GM10847 (cell line): Measurements from ENCODE around the gene PRKAA1.

Experiments
- POLR2A ChIP-seq: IDR thresholded peaks from 2 replicates; pipeline ENCODE4 v1.6.1; 2011; ENCODE audit not compliant: insufficient read length; ENCODE audit errors: extremely low read depth

The PRKAA1 gene

DNA sequence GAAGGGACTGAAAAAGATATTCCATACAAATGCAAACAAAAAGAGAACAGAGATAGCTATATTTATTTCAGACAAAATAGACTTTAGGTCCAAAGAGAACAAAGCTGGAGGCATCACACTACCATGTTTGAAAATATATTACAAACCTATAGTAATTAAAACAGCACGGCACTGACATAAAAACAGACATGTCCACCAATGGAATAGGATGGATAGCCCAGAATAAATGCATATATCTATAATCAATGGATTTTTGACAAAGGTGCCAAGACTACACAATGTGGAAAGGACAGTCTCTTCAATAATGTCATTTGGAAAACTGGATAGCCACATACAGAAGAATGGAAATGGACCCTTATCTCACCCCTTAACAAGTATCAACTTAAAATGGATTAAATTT, 10.2 kb downstream of the PRKAA1 start:
- TF ChIP-seq POLR2A, result no peak

GRCh38 chr5:40784916-40785315, 13.3 kb downstream of the PRKAA1 start:
- TF ChIP-seq POLR2A, result no peak

DNA sequence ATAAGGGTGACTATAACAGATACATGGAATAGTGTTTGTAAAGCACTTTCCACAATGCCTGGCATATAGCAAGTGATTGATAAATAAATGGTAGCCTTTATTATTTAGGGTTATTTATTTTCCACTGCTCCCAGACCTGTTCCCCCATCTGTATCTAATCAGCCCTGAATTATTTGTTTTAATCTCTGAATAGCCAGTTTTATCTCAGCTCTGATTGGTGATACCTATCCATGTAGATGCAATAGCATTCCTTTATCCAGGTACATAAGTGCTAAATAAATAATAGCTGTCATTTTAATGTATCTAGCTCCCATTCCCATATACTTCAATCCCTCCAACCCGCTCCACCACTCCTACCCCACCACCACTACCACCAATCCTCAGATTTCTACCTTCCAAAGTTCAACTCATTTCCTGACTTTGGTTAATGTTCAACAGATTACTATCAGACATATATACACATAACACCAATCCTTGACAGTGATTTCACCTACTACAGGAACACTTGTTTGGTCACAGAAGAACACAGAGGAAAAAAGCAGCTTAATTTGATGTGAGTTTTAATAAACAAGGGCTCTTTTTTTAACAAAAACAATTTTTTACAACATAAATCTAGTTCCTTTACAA, 14.0 kb downstream of the PRKAA1 start:
- TF ChIP-seq POLR2A, result no peak

- no peak for TF ChIP-seq POLR2A
Measured at GRCh38 chr5:40781843-40782409, 16.2 kb downstream of the PRKAA1 start.

GRCh38 chr5:40780858-40781257, 17.3 kb downstream of the PRKAA1 start:
- TF ChIP-seq POLR2A, result no peak

- TF ChIP-seq POLR2A, result no peak
Measured at GRCh38 chr5:40780199-40780598, 18.0 kb downstream of the PRKAA1 start.

- TF ChIP-seq POLR2A, result no peak
Measured at GRCh38 chr5:40779561-40779960, 18.6 kb downstream of the PRKAA1 start.

DNA sequence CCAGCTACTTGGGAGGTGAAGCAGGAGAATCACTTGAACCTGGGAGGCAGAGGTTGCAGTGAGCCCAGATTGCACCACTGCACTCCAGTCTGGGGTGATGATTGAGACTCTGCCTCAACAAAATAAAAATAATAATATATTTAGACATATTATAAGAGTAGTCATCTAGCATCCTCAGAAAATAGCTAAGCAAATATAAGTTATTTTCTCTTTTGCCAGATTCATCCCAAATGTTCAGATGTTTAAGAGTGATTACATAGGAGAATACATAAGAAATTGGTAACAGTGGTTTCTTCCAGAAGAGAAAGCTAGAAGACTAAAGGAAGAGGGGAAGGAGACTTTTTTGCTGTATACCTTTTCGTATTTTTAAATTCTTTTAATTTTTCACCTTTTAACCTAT, 20.0 kb downstream of the PRKAA1 start:
- no peak for TF ChIP-seq POLR2A

GRCh38 chr5:40776658-40776977, 21.6 kb downstream of the PRKAA1 start:
- TF ChIP-seq POLR2A, result no peak

DNA sequence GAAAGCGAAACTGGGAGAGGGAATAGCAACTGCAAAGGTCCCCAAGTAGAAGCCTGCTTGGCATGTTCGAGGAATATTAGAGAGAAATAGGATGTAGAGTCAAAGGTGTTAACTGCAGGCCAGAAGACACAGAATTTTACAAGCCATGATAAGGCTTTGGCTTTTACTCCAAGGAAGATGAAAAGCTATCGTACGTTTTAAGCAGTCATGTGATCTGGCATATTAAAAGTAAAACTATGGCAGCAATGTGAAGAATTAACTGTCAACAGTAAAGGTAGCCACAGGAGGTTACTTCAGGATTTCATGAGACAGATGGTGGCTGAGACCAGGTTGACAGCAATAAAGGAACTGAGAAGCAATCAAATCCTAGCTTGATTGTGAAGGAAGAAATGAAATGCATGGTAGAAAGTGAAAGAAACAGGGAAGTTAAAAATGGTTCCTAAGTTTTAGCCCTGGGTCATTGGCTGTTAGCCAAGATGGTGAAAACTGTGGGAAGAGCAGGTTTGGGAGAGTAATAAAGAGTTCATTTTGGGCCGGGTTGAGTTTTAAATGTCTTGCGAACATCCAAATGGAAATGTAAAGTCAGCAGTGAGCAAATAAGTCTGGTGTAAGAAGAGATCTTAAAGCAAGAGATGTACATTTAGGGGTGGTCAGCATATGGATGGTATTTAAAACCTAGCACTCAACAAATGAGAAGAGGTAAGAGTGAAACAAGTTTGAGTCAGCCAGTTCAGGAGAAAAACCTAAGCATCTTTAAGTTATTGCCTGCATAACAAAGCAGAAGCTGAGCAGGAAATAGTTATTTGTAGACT, 22.1 kb downstream of the PRKAA1 start:
- no peak for TF ChIP-seq POLR2A

- TF ChIP-seq POLR2A, result no peak
Measured at GRCh38 chr5:40775085-40775845, 22.9 kb downstream of the PRKAA1 start.

- no peak for TF ChIP-seq POLR2A
Measured at GRCh38 chr5:40774623-40775022, 23.6 kb downstream of the PRKAA1 start.

DNA sequence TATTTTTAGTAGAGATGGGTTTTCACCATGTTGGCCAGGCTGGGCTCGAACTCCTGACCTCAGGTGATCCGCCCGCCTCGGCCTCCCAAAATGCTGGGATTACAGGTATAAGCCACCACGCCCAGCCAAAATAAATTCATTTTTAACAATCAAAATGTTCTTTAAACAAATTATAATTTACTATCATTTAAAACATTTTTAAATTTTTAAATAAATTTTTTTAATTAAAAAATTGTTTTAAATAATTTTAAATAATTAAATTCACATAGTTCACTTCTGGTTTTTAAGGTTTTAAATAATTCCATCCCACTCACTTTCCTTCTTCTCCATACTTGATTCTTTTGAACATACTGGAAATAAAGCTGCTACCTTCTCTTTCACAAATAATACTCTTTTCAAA, 27.4 kb downstream of the PRKAA1 start:
- no peak for TF ChIP-seq POLR2A

- no peak for TF ChIP-seq POLR2A
Measured at GRCh38 chr5:40762705-40763104, 35.5 kb downstream of the PRKAA1 start.

DNA sequence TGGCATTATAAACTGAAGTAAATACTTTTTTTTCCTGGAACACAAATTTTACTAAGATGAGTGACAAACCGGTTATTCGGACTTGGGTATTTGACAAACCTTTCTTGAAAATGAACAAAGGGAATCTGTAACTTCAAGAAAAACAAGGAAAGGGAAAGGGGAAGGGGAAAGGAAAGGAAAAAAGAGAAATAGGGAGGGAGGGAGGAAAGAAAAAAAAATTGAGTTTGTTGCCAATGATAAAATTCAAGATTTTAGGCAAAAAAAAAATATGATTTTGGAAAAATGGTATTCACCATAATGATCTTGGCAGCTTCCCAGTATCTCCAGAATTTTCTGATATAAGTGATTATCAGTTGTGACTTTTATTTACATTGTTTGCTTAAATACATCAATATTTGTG, 40.8 kb downstream of the PRKAA1 start:
- TF ChIP-seq POLR2A, result no peak
